ENCODE results near the gene EFNA4. TPM values are rescaled to one million over a fixed set of nuclear protein-coding genes. Genes with fewer than 3 reads are reported as not detected.

Gene EFNA4
- polyA plus RNA-seq, 1 of the 3 experiments (the other 2 are of a cell fraction): 17.7 TPM

DNA sequence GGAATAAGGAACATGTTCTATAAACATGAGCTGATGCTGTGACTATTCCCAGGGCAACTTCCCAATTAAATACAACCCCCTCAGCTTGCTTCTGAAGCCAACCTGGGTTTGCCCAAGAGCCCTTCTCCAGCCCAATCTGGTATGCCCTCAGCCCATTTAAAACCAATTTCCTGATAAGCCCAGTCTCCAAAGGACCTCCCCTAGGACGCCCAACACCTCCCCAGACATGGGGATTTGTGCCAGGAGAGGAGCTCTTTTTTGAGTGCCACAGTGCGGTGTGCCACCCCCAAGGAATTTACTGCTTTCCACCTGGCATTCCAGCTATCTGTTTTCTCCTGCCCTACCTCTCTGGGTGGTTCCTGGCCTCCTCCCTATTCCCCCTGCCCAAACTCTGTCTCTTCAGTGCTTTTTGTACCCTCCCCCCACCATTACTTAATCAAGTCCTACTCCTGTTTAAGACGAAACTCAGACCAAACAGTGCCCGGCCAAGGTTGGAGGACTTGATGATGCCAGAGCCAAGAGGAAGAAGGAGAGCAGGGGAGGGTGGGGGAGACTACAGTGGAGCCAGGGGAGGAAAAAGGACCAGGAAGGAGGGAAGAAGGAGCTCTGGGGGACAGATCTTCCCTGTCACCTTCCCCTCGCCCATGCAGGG is 52.7 kb downstream of the EFNA4 start:
- WGBS (ENCODE audit: low lambda C conversion rate): 55% methylated on average over 5 of the region's 5 CpGs

More for the DNA sequence above, 52.7 kb downstream of the EFNA4 start:
- Histone ChIP-seq H3K36me3 (replicated peaks in 1 of 2; ENCODE audit: control insufficient read depth in 1 of 2, insufficient read depth in 2 of 2, low read length in 1 of 2) (no peaks in the 10 kb centered on the region), H3K4me3 (ENCODE audit: low read depth in 2 of 2, low read length in 1 of 2) (no peak overlapping the region), H3K4me1 (ENCODE audit: control insufficient read depth in 1 of 2, insufficient read depth in 2 of 2, low read depth in 1 of 2, low read length in 1 of 2) (no peaks in the 10 kb centered on the region), H4K20me1 (ENCODE audit: insufficient read depth) (no peaks in the 10 kb centered on the region), H3K27ac (ENCODE audit: low read depth in 2 of 2, low read length in 1 of 2) (no peak overlapping the region), H3K27me3 (ENCODE audit: insufficient read depth) (no peaks in the 10 kb centered on the region; the same call in 1 of the 2 replicates), H3K9ac (no peak overlapping the region), H3K79me2 (ENCODE audit: insufficient read depth) (no peaks in the 10 kb centered on the region), H2AFZ (ENCODE audit: low read depth) (no peak overlapping the region), H3K9me3 (no peaks in the 10 kb centered on the region), H3K9me2 (no peaks in the 10 kb centered on the region), H3K4me2 (no peak overlapping the region), H3F3A (replicated peaks; ENCODE audit: insufficient read depth) (no peaks in the 10 kb centered on the region)
- no peak for DNase-seq
- POLR2A ChIA-PET: no interaction called here
- TF ChIP-seq ELF1 (IDR thresholded peaks at IDR 0.05): no peak
- TF ChIP-seq FOXM1 (IDR thresholded peaks at IDR 0.05; ENCODE audit: low read depth): no peak
- TF ChIP-seq, protein P1, sequence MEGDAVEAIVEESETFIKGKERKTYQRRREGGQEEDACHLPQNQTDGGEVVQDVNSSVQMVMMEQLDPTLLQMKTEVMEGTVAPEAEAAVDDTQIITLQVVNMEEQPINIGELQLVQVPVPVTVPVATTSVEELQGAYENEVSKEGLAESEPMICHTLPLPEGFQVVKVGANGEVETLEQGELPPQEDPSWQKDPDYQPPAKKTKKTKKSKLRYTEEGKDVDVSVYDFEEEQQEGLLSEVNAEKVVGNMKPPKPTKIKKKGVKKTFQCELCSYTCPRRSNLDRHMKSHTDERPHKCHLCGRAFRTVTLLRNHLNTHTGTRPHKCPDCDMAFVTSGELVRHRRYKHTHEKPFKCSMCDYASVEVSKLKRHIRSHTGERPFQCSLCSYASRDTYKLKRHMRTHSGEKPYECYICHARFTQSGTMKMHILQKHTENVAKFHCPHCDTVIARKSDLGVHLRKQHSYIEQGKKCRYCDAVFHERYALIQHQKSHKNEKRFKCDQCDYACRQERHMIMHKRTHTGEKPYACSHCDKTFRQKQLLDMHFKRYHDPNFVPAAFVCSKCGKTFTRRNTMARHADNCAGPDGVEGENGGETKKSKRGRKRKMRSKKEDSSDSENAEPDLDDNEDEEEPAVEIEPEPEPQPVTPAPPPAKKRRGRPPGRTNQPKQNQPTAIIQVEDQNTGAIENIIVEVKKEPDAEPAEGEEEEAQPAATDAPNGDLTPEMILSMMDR (IDR thresholded peaks at IDR 0.05): no peak
- TF ChIP-seq, protein P2, sequence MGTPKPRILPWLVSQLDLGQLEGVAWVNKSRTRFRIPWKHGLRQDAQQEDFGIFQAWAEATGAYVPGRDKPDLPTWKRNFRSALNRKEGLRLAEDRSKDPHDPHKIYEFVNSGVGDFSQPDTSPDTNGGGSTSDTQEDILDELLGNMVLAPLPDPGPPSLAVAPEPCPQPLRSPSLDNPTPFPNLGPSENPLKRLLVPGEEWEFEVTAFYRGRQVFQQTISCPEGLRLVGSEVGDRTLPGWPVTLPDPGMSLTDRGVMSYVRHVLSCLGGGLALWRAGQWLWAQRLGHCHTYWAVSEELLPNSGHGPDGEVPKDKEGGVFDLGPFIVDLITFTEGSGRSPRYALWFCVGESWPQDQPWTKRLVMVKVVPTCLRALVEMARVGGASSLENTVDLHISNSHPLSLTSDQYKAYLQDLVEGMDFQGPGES (IDR thresholded peaks at IDR 0.05; ENCODE audit: low read depth, low read length): no peak
- TF ChIP-seq, protein P3, sequence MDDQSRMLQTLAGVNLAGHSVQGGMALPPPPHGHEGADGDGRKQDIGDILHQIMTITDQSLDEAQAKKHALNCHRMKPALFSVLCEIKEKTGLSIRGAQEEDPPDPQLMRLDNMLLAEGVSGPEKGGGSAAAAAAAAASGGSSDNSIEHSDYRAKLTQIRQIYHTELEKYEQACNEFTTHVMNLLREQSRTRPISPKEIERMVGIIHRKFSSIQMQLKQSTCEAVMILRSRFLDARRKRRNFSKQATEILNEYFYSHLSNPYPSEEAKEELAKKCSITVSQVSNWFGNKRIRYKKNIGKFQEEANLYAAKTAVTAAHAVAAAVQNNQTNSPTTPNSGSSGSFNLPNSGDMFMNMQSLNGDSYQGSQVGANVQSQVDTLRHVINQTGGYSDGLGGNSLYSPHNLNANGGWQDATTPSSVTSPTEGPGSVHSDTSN (IDR thresholded peaks at IDR 0.05): no peak
- TF ChIP-seq EZH2phosphoT487 (IDR thresholded peaks at IDR 0.05; ENCODE audit: borderline replicate concordance, low read depth): no peak
- no peak for TF ChIP-seq SIN3A (IDR thresholded peaks at IDR 0.05; ENCODE audit: borderline replicate concordance, low read depth, low read length)
- TF ChIP-seq YY1 (IDR thresholded peaks at IDR 0.05; ENCODE audit: low read depth): no peak
- no peak for TF ChIP-seq JUND (IDR thresholded peaks at IDR 0.05)
- TF ChIP-seq, protein P4, sequence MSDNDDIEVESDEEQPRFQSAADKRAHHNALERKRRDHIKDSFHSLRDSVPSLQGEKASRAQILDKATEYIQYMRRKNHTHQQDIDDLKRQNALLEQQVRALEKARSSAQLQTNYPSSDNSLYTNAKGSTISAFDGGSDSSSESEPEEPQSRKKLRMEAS (IDR thresholded peaks at IDR 0.05; ENCODE audit: low read depth): no peak
- no peak for TF ChIP-seq MXI1 (IDR thresholded peaks at IDR 0.05; ENCODE audit: low read depth, low read length)
- TF ChIP-seq EP300 (IDR thresholded peaks at IDR 0.05; ENCODE audit: borderline replicate concordance in 1 of 2, low read depth in 1 of 2, low read length in 1 of 2): no peak
- TF ChIP-seq RAD21 (IDR thresholded peaks at IDR 0.05; ENCODE audit: low read length): no peak
- TF ChIP-seq POLR2AphosphoS5 (IDR thresholded peaks at IDR 0.05; ENCODE audit: low read depth, low read length): no peak
- CTCF ChIA-PET: interaction anchor here (0.8 to 2.9 kb wide), 7 partner anchors 13 to 54 kb away, joined by 3 to 21 read pairs (median 6); partner anchors contain the start of gene SLC50A1
